ENCODE results near the gene SEC14L1. TPM values are rescaled to one million over a fixed set of nuclear protein-coding genes. Genes with fewer than 3 reads are reported as not detected.
"Not testable (repeated sequence)": the region's sequence is repeated elsewhere in the genome, so short reads cannot be mapped to it uniquely, and the experiment has no call there.

SEC14L1 gene
- total RNA-seq, 1 donor from 2014 or later, result 92.2 TPM

DNA sequence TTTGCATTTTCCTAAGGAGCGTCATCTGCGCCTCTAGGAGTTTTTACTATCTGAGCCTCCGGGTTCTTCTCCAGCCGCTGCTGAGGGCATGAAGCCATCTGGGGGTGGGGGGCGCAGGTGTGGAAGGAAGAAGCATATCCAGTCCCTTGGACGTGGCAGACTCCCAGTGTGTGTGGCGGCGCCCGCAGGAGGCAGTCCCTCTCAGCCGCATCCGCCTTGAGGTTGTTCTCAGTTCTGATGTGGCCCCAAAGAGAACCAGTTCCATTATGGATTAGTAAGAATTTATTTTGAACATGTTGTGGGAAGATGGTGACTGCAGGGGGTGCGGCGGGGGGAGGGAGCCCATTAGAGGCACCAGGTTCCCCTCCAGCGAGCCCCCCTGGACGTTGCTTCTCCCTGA, 100.2 kb downstream of the SEC14L1 start:
- DNase-seq (ENCODE audit: low spot score), result no peak
- H3K4me3 Mint-ChIP-seq (ENCODE audit: low read depth), result no peak overlapping the region
- H3K9me3 Mint-ChIP-seq, result peaks cover 4% of the 10 kb centered on the region
- H3K36me3 Mint-ChIP-seq (ENCODE audit: low read depth), result no peaks in the 10 kb centered on the region
- intact Hi-C loops (cut with micrococcal nuclease), result loop anchor here (10.0 kb wide), 1 partner anchor 376 kb away; the partner anchor contains the start of gene MGAT5B
- H3K27ac Mint-ChIP-seq, result no peak overlapping the region
- H3K27me3 Mint-ChIP-seq (ENCODE audit: low read depth), result no peaks in the 10 kb centered on the region
- peaks cover 10% of the 10 kb centered on the region for H3K4me1 Mint-ChIP-seq (ENCODE audit: low read depth)

GRCh38 chr17:77242118-77242851, 101.5 kb downstream of the SEC14L1 start:
- Mint-ChIP-seq H3K27ac (no peak overlapping the region), H3K27me3 (ENCODE audit: low read depth) (no peaks in the 10 kb centered on the region), H3K4me3 (ENCODE audit: low read depth) (no peak overlapping the region), H3K4me1 (ENCODE audit: low read depth) (peaks cover 11% of the 10 kb centered on the region), H3K9me3 (peaks cover 1% of the 10 kb centered on the region), H3K36me3 (ENCODE audit: low read depth) (no peaks in the 10 kb centered on the region)
- intact Hi-C loops (cut with micrococcal nuclease), result loop anchor here (10.0 kb wide), 1 partner anchor 377 kb away; the partner anchor contains the start of gene MGAT5B
- DNase-seq (ENCODE audit: low spot score), result no peak

DNA sequence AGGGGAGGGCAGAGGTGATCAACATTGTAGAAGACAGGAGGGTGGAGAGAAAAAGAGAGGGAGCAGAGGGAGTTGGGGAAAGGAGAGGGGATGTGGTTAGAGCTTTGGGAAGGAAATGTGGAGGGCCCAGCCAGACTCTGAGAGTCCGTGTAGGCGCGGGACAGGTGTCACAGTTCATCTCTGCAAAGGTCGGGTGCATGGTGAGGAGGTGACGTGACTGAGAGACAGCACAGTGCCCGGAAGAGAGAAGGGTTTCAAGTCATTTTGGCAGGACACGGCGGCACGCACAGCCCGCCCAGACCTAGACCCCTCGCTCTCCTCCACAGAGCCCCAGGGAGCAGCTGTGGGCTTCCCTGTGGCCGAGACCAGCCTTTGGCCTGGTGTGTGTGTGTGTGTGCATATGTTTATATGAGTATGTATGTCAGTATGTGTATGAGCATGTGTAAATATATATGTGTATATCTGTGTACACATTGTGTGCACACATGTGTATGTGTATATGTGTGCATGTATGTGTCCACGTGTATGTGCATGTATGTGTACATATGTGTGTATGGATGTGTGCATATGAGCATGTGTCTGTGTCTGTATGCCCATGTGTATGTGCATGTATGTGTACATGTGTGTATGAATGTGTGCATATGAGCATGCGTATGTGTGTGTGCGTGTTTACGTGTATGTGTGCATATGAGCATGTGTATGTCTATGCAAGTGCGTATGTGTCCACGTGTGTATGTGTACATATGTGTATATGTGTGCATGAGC, 104.6 kb downstream of the SEC14L1 start:
- Mint-ChIP-seq H3K36me3 (ENCODE audit: low read depth) (no peaks in the 10 kb centered on the region), H3K4me3 (ENCODE audit: low read depth) (no peak overlapping the region), H3K4me1 (ENCODE audit: low read depth) (peaks cover 15% of the 10 kb centered on the region), H3K27ac (no peak overlapping the region), H3K27me3 (ENCODE audit: low read depth) (peaks cover 18% of the 10 kb centered on the region), H3K9me3 (no peaks in the 10 kb centered on the region)
- no peak for DNase-seq (ENCODE audit: low spot score)
- intact Hi-C loops (cut with micrococcal nuclease), result loop anchor here (5.0 to 10.0 kb wide), 3 partner anchors 63 to 381 kb away; partner anchors contain the start of genes MGAT5B and SEC14L1

DNA sequence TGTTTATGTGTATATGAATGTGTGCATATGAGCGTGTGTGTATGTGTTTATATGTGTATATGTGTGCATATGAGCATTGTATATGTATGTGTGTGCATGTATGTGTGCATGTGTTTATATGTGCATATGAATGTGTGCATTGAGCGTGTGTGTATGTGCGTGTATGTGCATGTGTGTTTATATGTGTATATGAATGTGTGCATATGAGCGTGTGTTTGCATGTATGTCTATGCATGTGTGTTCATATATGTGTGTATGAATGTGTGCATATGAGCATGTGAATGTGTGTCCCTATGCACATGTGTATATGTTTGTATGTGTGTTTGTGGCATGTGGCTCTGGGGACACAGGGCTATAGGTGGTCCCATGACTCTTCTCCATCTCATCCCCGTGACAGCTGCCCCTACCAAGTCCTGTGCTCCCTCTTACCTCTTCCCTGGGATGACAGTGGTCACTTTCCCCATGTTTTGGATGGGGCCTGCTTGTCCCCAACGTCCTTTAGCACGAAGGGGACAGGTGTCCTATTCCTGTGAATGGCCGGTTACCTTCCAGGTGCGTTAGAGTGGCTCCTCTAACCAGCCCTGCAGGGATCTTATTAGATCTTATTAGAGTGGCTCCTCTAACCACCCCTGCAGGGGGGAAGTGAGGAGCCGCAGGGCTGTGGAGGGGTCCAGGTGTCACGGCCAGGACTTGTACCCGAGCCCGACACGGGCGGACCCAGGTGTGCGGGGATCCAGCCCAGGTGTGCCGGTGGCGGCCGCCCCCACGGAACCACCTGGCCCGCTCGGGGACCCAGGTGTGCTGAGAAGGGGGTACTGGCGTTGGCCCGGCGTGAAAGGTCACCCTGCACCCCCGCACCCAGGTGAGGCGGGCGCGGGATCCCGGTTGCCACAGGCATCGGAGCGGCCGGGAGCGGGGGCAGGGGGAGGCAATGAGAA, 105.6 kb downstream of the SEC14L1 start:
- DNase-seq (ENCODE audit: low spot score), result no peak
- peaks cover 15% of the 10 kb centered on the region for H3K4me1 Mint-ChIP-seq (ENCODE audit: low read depth)
- intact Hi-C loops (cut with micrococcal nuclease), result loop anchor here (1.0 to 10.0 kb wide), 4 partner anchors 64 to 382 kb away; partner anchors contain the start of genes MGAT5B and SEC14L1
- no peaks in the 10 kb centered on the region for H3K36me3 Mint-ChIP-seq (ENCODE audit: low read depth)
- peak overlapping the region; percentile 9 for H3K4me3 Mint-ChIP-seq (ENCODE audit: low read depth)
- H3K27me3 Mint-ChIP-seq (ENCODE audit: low read depth), result peaks cover 18% of the 10 kb centered on the region
- H3K27ac Mint-ChIP-seq, result no peak overlapping the region
- no peaks in the 10 kb centered on the region for H3K9me3 Mint-ChIP-seq

DNA sequence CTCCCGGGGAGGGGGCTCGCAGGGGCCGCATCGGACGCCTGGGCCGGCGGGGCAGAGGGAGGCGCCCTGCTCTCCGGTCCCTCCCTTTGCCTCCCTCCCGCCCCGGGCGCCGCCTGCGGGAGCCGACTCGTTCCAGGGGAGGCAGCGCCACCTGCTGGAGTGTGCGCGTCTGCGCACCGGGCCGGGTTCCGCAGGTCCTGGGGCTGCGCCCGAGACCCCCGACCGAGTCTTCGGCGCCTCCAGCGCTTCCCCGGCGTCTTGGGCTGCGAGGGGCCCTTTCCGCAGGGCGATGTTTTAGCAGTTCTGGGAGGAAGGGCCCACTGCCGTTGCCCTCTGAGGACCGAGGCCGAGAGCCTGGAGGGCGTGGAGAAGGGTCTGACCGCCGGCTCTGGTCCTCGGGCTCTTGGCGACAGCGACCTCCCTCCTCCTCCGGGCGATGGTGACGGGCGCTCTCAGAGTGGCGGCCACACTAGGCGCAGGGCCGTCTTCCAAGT, 106.3 kb downstream of the SEC14L1 start:
- no peak overlapping the region for H3K27ac Mint-ChIP-seq
- intact Hi-C loops (cut with micrococcal nuclease), result loop anchor here (1.0 to 10.0 kb wide), 4 partner anchors 65 to 382 kb away; partner anchors contain the start of genes MGAT5B and SEC14L1
- no peaks in the 10 kb centered on the region for H3K9me3 Mint-ChIP-seq
- peaks cover 15% of the 10 kb centered on the region for H3K4me1 Mint-ChIP-seq (ENCODE audit: low read depth)
- peak; percentile 78 for DNase-seq (ENCODE audit: low spot score)
- H3K27me3 Mint-ChIP-seq (ENCODE audit: low read depth), result peaks cover 22% of the 10 kb centered on the region
- peak overlapping the region; percentile 45 for H3K4me3 Mint-ChIP-seq (ENCODE audit: low read depth)
- H3K36me3 Mint-ChIP-seq (ENCODE audit: low read depth), result no peaks in the 10 kb centered on the region

DNA sequence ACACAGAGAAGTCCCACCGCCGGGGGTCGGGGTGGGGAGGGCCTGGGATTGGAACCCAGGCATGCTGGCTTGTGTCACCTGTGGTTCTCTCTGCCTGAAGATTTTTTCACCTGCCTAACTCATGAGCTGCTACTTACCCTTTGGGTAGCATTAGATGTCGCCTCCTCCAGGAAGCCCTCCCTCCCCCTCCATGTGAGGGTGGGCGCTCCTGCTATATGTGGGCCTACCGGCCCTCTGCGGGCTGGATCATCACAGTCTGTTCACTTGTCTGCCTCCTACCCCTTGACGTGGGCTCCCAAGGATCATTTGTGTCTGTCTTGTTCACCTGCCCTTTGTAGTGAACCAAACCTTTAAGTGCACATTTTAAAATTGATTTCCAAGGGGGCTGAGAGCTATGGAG, 106.8 kb downstream of the SEC14L1 start:
- no peaks in the 10 kb centered on the region for H3K36me3 Mint-ChIP-seq (ENCODE audit: low read depth)
- H3K4me3 Mint-ChIP-seq (ENCODE audit: low read depth), result peak overlapping the region; percentile 45
- no peaks in the 10 kb centered on the region for H3K9me3 Mint-ChIP-seq
- peaks cover 15% of the 10 kb centered on the region for H3K4me1 Mint-ChIP-seq (ENCODE audit: low read depth)
- no peak for DNase-seq (ENCODE audit: low spot score)
- peaks cover 22% of the 10 kb centered on the region for H3K27me3 Mint-ChIP-seq (ENCODE audit: low read depth)
- peak overlapping the region; percentile 28 for H3K27ac Mint-ChIP-seq
- intact Hi-C loops (cut with micrococcal nuclease), result loop anchor here (1.0 to 10.0 kb wide), 4 partner anchors 65 to 383 kb away; partner anchors contain the start of genes MGAT5B and SEC14L1

GRCh38 chr17:77248216-77249114, 107.7 kb downstream of the SEC14L1 start:
- Mint-ChIP-seq H3K36me3 (ENCODE audit: low read depth) (no peaks in the 10 kb centered on the region), H3K4me3 (ENCODE audit: low read depth) (no peak overlapping the region), H3K27ac (no peak overlapping the region), H3K4me1 (ENCODE audit: low read depth) (peaks cover 15% of the 10 kb centered on the region), H3K27me3 (ENCODE audit: low read depth) (peaks cover 22% of the 10 kb centered on the region), H3K9me3 (no peaks in the 10 kb centered on the region)
- intact Hi-C loops (cut with micrococcal nuclease), result loop anchor here (5.0 to 10.0 kb wide), 3 partner anchors 66 to 384 kb away; partner anchors contain the start of genes MGAT5B and SEC14L1
- no peak for DNase-seq (ENCODE audit: low spot score)

GRCh38 chr17:77251622-77252183, 110.9 kb downstream of the SEC14L1 start:
- H3K9me3 Mint-ChIP-seq, result no peaks in the 10 kb centered on the region
- H3K27me3 Mint-ChIP-seq (ENCODE audit: low read depth), result peaks cover 22% of the 10 kb centered on the region
- intact Hi-C loops (cut with micrococcal nuclease), result no loop called here
- DNase-seq (ENCODE audit: low spot score), result no peak
- no peaks in the 10 kb centered on the region for H3K36me3 Mint-ChIP-seq (ENCODE audit: low read depth)
- H3K4me1 Mint-ChIP-seq (ENCODE audit: low read depth), result peaks cover 5% of the 10 kb centered on the region
- no peak overlapping the region for H3K4me3 Mint-ChIP-seq (ENCODE audit: low read depth)
- H3K27ac Mint-ChIP-seq, result no peak overlapping the region

GRCh38 chr17:77252306-77252705, 111.5 kb downstream of the SEC14L1 start:
- H3K9me3 Mint-ChIP-seq; H3K4me3 Mint-ChIP-seq (ENCODE audit: low read depth); H3K27ac Mint-ChIP-seq; H3K4me1 Mint-ChIP-seq (ENCODE audit: low read depth); H3K36me3 Mint-ChIP-seq (ENCODE audit: low read depth); intact Hi-C loops (cut with micrococcal nuclease); DNase-seq (ENCODE audit: low spot score): not testable (repeated sequence)
- peaks cover 22% of the 10 kb centered on the region for H3K27me3 Mint-ChIP-seq (ENCODE audit: low read depth)

DNA sequence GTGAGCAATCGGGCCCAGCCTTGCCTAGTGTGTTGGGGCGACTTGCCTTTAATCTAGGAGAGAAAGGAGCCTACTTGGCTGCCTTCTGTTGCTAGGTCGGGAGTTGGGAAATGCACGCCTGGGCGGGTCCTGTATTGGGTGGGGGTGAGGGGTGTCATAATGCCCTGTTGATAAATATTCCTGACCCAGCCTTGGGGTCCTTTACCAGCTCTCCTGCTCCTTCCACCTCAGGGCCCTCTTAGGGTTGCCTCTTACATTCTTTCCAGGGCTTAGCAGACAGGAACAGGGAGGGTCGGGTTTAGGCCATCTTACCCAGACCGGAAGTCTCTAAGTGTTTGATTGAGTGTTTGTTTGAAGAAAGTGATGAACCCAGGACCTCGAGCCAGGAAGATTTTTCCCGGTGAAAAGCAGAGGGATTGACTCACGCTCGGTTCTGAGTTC, 112.9 kb downstream of the SEC14L1 start:
- H3K27me3 Mint-ChIP-seq (ENCODE audit: low read depth), result peaks cover 12% of the 10 kb centered on the region
- no peaks in the 10 kb centered on the region for H3K4me1 Mint-ChIP-seq (ENCODE audit: low read depth)
- H3K9me3 Mint-ChIP-seq, result no peaks in the 10 kb centered on the region
- no peaks in the 10 kb centered on the region for H3K36me3 Mint-ChIP-seq (ENCODE audit: low read depth)
- no peak overlapping the region for H3K4me3 Mint-ChIP-seq (ENCODE audit: low read depth)
- no peak overlapping the region for H3K27ac Mint-ChIP-seq
- no peak for DNase-seq (ENCODE audit: low spot score)
- intact Hi-C loops (cut with micrococcal nuclease), result no loop called here
